CD4-positive, alpha-beta T cell treated with Interleukin-4 for 4 hours (primary cell): Measurements from ENCODE around the gene TMEM11.
"Not testable (repeated sequence)": the region's sequence is repeated elsewhere in the genome, so short reads cannot be mapped to it uniquely, and the experiment has no call there.

ENCODE experiments used
- DNase-seq: peaks from one replicate; pipeline ENCODE4 v3.0.0-alpha.2; 2020

The TMEM11 gene

DNA sequence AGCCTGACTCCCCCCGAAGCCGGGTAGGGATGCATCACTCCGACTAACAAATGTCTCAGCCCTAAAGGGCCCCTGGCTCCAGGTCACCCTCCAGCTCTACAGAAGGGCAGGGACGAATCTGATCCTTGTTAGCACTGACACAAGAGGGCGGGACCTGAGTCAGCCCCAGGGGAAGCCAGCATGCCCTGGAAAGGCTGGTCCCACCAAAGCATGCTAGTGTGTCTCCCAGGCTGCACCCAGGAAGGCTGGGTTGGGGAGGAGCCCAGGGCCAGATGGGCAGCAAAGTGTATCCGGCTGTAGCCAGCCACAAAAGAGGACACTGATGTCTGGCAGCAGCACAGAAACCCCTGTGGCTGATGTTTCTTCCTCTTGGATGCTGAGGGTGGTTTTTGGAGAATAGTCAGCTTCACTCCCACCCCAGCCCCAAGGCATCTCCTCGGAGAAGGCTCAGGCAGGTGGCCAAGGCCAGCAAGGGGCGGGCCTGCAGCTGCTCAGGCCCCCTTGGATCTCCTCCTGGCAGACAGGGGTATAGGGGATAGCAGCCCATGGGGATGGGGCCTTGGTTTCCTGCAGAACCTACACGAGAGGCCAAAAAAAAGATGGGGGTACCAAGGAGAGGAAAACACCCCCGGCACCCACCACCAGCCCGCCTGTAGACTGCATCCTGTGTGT is 28.2 kb upstream of the TMEM11 start:
- no peak for DNase-seq

DNA sequence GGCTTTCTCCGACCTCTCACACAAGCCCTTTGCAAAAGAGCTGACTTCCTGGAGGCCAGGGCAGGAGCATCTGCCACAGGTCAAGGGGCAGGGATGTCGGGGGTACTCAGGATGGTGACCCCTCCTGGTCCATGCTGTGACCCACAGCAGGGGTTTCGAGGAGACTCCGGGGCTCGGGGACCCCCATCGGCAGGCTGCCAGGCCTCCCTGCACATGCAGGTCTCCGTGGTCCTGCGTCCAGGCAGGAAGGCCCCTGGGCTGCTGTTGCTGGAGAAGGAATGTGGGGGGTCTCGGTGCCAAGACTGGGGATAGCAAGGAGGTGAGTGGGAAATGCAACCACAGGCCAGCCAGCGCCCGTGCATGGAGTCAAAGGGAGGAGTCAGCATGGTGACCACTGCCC is 27.6 kb upstream of the TMEM11 start:
- DNase-seq = no peak

DNA sequence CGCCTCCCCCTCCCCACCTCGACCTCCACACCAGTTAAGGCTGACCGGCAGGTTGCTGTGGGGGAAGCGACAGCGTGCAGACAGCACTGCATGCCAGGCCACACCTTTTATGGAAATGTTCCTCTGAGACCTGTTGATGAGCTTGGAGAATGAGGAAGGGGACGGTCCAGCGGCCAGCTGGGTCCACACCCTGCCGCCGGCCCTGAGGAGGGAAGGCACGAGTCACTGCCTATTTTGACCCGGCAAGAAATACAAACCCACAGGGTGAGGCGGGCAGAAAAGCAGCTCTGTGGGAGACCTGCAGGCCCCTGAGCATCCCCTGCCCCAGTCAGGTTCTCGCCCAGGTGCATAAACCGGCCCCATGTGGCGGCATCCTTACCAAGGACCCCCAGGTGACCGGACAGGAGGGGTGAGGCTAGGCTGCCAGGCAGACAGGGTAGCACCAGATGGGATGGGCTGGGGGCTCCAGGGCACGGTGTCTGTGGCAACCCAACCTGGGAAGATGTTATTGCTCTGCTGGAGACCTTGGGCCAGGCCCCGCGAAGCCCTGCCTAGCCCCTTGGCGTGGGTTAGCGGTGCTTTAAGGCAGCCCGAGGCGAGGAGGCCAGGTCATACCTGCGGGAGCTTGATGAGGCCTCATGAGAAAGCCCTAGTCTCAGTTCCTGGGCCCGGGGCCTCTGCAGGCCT is 26.6 kb upstream of the TMEM11 start:
- no peak for DNase-seq

DNA sequence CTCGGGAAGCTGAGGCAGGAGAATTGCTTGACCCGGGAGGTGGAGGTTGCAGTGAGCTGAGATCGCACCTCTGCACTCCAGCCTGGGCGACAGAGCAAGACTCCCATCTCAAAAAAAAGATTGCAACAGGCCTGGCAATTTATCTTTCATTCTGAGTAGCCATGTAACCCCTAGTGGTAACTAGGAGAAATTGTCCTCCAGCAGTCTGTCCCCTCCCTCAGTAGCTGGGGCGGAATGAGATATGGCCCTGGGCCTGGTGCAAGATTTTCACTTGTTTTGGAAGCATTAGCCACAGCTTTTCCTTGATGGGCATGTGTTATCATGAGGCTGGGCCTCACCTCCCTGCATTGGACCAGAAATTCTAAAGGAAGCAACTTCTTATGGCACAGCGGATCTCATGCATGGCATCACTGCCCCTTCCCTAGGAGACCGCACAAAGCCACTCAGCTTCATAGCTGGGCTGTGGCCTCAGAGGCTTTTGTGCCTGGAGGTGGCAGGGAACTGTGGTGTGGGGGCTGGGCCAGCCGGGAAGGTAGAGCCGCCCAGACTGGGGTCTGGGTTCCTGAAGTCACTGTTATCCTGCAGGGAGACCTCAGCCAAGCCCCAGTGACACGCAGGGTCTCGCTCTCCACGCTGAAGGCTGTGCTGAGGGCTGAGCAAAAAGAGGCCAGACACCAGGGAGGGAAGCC is 25.9 kb upstream of the TMEM11 start:
- no peak for DNase-seq

DNA sequence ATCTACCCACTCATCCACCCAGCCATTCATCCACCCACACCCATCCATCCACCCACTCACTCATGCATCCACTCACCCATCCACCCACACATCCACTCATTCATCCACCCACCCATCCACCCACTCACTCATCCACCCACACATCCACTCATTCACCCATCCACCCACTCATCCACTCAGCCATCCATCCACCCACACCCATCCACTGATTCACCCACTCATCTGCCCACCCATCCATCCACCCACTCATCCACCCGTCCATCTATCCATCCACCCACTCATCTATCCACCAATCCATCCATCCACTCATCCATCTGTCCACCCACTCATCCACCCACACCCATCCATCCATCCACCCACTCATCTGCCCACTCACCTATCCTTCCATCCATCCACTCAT is 22.0 kb upstream of the TMEM11 start:
- no peak for DNase-seq

DNA sequence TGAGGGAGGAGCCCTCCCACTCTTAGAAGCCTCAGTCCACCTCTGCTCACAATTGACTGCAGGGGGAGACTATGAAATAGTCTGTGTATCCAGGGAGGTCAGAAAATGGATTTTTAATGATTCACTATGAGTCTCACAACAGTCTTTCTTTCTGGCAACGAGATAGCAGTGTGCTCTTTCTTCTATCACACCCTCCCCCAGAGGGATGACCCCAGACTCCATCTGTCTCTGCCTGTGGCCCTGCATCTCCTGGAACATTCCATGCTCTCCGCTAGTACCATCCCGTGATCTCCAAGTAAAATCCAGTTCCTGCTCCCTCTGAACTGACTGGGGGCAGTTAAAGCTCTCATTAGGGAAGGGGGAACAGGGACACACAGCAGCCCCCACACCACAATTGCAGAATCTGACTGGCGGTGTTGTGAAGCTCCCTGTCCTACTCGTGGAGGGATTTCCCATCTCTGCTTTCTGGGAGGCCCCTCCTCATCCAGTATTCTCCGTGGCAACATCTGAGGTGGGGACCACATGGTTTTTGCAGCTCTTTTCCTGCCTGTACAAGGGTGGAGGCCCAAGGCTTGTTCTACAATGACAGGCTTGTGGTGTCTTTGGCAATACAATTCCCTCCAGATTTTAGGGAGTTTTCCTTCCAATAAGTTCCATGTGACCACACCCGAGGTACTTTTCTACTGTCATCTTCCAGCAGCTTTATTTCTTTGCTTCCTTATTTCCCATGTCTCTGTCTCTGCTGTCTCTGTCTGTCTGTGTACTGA is 19.8 kb upstream of the TMEM11 start:
- no peak for DNase-seq

DNA sequence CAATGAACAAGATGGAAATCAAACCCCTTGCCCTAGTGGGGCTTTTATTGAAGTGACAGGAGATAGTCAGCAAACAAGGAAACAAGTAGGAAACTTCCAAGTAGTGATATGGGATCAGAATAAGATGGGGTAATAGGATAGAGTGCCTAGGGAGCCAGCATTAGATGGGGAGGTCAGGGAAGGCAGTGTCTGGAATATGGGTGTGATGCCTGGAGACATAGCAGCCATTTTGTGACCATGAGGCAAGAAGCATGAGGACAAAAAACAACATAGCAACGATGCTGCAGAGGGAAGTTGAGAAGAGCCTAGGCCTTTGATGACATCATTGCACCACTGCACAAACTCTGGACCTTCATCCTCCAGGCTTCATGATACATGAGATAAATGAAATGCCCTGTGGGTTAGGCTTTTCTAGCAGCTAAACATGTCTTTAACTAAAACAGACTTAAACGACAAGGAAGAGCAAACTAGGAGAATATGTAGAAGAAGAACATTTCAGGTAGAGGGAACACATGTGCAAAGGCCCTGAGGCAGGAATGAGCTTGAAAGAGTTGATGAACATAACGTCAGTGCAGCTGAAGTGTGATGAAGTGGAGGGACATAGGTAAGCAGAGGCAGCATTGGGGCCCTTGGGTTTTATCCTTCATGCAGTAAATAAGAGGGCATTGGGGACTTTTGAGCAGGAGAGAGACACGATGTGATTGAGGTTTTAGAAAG is 18.2 kb upstream of the TMEM11 start:
- no peak for DNase-seq

DNA sequence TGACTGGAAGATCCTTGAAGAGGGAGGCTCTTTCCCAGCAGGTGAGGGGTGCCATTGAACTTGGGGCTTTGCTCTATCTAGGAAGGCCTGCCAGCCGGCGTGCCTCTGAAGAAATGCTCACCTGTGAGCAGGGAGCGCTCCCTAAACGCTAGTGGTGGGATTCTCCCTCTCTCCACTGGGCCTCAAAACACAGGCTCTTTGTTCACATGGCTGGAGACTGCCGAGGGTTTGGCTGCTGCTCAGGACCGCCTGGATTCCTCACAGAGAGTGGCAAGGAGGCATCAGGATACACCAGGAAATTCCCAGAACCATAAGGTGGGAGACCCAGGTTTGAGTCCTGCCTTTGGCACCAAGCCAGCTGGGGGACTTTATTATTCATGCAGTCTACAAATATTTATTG is 17.6 kb upstream of the TMEM11 start:
- DNase-seq = no peak

DNA sequence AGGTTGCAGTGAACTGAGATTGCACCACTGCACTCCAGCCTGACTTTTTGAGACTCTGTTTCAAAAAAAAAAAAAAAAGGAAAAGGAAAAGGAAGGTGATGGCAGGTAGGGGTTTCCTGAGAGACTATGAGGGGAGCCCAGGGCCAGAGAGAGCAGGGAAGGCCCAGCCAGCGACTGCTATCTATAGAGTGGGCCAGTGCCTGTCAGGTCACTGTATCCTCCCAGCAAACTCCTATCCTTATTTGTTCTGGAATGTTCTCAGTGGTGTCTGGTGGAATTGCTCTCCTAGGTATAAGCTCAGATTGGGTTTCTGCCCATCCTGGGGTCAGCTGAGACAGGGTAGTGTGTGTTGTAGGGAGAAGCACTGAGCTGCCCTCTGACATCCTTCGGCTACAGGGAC is 14.9 kb upstream of the TMEM11 start:
- no peak for DNase-seq

DNA sequence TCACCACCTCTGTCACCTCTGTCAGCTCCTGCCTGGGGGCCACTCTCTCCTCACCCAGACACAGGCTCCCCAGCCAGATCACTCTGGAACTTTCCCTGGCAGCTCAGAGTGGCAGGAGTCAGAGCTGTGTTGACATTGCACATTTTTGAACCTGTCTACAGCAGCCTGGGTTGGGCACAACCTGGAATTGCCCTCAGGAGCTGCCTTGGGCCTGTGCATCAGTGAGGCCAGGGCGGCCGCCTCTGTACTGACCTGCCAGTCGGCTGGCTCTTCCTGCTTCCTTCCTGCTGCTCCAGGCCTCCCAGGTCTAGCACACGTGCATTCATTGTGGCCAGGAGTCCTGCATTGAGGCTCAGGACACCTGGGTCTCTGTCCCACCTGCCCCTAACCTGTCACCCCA is 14.2 kb upstream of the TMEM11 start:
- no peak for DNase-seq

DNA sequence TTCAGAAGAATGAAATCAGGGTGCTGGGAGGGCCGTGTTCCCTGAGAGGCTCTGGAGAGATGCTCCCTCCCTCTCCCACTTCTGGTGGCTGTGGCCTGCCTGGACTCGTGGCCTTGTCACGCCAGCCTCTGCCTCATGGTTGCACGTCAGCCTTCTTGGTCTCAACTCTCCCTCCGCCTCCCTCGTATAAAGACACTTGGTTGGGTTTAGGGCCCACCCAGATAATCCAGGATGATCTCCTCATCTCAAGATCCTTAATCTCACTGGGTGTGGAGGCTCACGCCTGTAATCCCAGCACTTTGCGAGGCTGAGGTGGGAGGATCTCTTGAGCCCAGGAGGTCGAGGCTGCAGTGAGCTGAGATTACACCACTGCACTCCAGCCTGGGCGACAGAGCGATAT is 13.3 kb upstream of the TMEM11 start:
- DNase-seq = not testable (repeated sequence)

DNA sequence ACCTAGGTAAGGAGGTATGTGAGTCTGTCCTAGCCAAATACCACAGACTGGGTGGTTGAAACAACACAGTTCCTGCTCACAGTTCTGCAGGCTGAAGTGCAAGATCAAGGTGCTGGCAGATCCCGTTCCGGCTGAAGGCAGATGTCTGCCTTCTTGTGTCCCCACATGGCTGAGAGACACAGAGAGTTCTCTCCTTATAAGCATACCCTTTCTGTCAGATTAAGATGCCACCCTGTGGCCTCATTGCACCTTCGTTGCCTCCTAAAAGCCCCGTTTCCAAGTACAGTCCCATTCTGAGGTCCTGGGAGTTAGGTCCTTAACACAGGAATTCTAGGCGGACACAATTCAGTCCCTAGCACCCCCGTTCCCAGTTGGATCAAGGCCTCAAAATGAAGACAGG is 9.1 kb upstream of the TMEM11 start:
- no peak for DNase-seq

DNA sequence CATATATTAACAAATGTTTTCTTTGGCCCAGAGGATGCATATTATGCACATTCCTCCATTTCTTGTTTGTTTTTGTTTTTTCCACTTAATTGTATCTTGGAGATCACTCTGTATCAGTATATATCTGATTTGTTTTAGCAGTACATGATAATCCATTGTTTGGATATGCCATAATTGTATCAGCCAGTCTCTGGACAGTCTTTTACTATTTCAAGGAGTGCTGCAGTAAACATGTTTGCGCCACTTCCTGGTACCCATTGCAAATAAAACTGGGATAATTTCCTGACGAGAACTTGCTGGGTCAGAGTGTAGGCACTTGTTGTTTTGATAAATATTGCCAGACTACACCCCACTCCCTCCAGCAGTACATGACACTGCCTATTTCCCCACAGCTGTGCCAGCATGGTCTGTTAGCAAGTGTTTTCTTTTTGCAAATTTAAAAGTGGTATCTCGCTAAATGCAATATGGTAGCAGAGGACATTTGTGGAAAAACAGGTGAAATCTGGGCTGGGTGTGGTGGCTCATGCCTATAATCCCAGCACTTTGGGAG is 4.9 kb upstream of the TMEM11 start:
- DNase-seq = no peak

DNA sequence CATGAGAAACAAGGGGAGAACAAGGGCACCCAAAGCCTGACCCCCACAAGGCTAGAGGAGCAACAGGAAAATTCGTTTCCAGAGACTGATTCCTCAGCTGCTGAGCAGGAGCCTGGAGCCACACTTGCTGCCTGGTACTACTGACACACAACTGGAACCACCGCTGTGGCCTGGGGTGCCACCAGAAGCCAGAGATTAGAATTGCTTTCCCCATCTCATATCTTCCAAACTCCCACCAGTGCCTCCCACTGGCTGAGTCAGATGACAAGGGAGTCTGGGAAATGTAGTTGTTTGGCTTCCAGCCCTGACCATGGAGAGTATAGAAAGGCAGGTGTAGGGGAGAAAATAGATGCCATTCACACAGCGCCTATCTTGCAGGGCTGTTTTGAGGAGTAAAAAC is 4.1 kb upstream of the TMEM11 start:
- DNase-seq = no peak

DNA sequence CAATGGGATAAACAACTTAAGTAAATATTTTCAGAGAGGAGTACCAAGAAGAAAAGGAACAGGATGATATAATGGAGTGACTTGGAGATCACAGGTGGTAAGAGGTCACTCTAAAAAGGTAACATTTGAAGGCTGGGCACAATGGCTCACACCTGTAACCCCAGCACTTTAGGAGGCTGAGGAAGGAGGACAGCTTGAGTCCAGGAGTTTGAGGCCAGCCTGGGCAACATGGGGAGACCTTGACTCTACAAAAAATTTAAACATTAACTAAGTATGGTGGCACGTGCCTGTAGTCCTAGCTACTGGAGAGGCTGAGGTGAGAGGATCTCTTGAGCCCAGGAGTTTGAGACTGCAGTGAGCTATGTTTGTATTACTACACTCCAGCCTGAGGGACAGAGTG is 3.4 kb upstream of the TMEM11 start:
- no peak for DNase-seq

DNA sequence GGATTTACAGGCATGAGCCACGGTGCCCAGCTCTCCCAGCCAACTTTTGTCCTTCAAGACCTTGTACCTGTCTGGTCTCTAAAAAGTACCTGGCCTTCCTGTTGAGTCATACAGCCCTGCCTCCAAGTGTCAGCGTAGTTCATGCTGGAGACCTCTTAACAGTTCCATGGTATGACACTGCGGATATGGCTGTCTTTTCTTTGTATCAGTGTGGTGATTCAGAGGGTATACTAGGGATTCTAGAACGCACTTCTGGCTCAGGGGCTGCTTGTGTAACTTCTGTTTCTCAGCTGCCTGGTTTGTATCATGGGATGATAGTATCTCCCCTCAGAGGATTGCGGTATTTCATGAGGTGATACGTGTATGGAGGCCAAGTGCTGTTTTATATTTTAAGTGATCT is 2.0 kb upstream of the TMEM11 start:
- DNase-seq = no peak

DNA sequence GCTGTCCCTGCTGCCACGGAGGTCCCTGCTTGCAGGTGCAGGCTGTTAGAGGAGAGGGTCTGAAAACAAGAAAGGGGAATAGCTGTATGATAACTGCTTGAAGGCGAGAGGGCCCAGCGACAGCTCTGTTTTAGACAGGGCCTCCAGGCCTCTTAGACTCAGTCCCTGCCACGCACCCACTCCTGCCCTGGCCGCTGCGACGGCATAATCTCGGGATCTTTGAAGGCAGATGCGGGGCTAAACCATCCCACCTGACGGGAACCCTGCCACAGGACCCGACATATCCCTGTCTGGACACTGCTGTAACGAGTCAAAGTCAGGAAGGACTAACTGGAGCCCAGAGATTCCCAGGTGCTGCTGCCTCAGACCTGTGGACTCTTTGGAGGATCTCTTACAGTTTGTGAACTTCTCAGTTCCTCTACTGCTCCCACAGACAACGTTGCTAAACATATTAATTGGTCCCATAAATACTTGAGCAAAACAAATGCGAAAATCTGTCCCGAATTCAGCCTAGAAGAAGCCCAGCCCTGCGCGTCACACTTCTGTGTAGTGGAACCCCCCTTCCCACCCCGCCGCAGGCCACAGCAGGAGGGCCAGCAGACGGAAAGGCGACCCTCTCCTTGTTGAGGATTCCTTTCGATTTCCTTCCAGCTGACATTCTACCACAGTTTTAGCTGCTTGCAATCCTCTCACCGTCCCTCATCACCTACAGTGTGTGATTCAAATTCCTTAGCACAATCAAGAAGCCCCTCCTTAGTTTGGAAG is 998 bp upstream of the TMEM11 start:
- DNase-seq = no peak

DNA sequence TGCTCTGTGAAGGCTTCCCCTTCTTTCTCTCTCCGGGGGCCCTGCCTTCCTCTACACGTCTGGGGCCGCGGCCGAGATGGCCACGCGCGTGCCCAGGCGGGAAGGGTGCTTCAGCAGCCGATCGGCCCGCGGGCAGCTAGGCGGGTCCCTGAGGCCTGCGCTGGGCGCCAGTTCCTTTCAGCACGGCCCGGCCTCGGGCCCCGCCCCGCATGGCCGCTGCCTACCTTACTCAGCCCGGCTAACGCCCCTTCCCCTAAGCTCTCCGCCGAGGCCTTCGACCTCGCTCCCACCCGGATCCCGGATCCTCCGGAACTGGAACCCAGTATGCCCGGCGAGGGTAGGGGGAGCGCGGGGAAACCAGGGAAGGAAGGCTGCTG is 335 bp downstream of the TMEM11 start:
- DNase-seq = peak; percentile 21

DNA sequence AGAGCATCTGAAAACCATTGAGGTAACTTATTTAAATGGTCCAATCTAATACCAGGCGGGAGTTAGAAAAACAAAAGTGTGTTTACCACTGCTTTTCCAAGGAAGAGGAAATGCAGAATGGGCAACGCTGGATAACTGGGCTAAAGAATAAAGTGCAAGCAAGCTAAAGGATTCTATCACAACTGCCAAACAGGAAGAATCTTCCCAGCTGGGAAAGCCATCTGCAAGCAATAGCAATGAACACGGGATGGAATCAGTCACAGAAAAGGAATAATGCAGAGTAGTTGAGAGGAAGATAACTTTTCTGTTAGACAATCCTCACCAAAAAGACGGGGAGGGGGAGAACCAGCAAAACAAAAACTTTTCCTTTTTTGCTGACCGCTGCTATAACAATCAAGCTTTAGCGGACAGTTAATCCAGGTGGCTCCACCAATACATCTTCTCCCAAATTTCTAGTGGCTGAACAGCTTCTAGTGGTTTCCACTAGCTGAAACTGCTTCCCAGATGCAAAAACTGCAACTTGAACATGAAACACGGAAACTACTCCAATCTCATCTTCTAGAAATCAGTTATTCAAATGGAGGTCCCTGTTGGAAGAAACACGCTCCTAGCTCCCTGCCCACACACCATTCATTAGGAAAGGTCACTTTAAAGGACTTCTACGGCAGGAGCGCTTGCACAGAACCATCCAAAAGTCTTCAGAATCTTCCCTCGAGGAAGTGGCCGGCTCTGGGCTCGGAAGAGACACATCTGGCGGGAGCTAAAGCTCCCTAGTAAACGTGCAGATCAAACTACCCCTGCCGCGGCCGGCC is 929 bp downstream of the TMEM11 start:
- no peak for DNase-seq

DNA sequence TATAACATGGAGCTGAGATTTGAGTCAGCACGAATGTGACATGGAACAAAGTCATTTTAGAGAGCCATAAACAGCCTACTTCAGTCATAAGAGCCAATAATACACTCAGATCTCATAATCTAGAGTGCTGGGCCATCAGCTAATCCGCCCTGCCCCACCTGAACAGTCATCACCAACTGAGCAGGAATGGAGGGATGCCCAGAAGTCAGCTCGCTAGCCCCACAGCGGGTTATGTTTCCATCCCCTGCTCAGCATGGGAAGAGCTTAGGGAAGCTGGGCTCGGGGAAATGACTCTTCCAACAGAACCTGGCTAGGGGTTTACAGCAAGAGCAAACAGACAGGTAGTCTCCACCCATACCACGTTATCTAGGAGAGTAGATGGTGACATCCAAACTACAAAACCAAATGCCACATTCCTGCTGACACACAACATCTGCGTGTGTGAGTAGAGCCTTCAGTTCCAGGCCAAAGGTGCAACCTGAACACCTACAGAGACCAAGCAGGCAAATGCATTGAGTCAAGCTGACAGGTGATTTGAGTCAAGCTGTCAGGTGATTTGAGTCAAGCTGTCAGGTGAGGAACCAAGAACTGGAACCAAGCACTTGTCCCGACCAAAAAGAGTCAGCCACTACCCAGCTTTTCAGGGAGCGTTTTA is 2.0 kb downstream of the TMEM11 start:
- DNase-seq = no peak
